Pancreas (tissue), 10 donors: ENCODE measurements around the gene COL19A1. TPM values are rescaled to one million over a fixed set of nuclear protein-coding genes. Genes with fewer than 3 reads are reported as not detected.

ENCODE experiments used
- ATAC-seq, 4 donors: fragments of 200-7000 bp; cut with Tn5 transposase; one replicate each; pipeline versions ENCODE4 v1.8.0 to v1.9.1; 2020; ENCODE audit warnings: mild to moderate bottlenecking in 4 of 4, moderate library complexity in 4 of 4
- DNase-seq, 6 donors: peaks; one replicate each; pipeline ENCODE4 v3.0.0-alpha.2; 2020
- FAIRE-seq: peaks from 2 replicates; lab custom pipeline; 2012; peaks lifted over from hg19 to GRCh38; lab: Jason Lieb, UNC
- H3K27ac ChIP-seq, 4 donors: fragments of 200-600 bp; sonication (generic); 1 replicate in 3 of 4; 2 replicates in 1 of 4; pipeline versions ENCODE4 v1.5.0 to v1.8.0; 2020
- H3K27me3 ChIP-seq, 4 donors: fragments of 200-600 bp; one replicate each; pipeline ENCODE4 v1.8.0; 2021
- H3K36me3 ChIP-seq, 3 donors: fragments of 200-600 bp; sonication (generic) in 1 of 3; one replicate each; pipeline versions ENCODE4 v1.5.0 to v1.8.0; 2020 to 2021
- H3K4me1 ChIP-seq, 3 donors: fragments of 200-600 bp; one replicate each; pipeline ENCODE4 v1.8.0; 2021
- H3K4me3 ChIP-seq, 4 donors: fragments of 200-600 bp; sonication (generic) in 2 of 4; one replicate each; pipeline versions ENCODE4 v1.5.0 to v1.8.0; 2020 to 2021
- H3K9me3 ChIP-seq, 4 donors: fragments of 200-600 bp; one replicate each; pipeline ENCODE4 v1.8.0; 2021
- CTCF ChIP-seq, 4 donors: fragments of 200-600 bp; sonication (generic) in 3 of 4; IDR thresholded peaks; one replicate each; pipeline versions ENCODE4 v1.5.0 to v1.8.0; 2021; ENCODE audit warnings: antibody characterized with exemption in 4 of 4
- WGBS, 2 donors: extraction: QIAGEN DNeasy Blood & Tissue Kit; methylation state at CpG; one replicate each; pipeline ENCODE4 v1.1.7; 2013; 5-methylcytosine and 5-hydroxymethylcytosine counted together
- intact Hi-C, 3 donors: fragments of 100-400 bp; cut with DNase I; formaldehyde crosslinking; loops; one replicate each; pipeline versions ENCODE4 v1.11.1 to v1.14.2; 2022
- polyA plus RNA-seq, 2 donors: library from polyadenylated mRNA; stranded (reverse); fragments of 200-250 nt; gene quantifications; one replicate each; pipeline ENCODE4 v1.2.3, GENCODE V29; 2013
- total RNA-seq, 6 donors: library from RNA; stranded (reverse); fragmentation: NEBNext Ultra II Directional in 4 of 6; extraction: Animal tissue kit (Norgen Biotek cat#: 25700) in 4 of 6; gene quantifications; one replicate each; pipeline versions ENCODE4 v1.2.1 to v1.2.4, GENCODE V29; 2021 to 2023
- donor health status: healthy with polysubstance abuse.
- donor health status: DM: no; HTN: no; CAD: no; lungs with moderate emphysema.
- donor health status: DM: no; HTN: no; CAD: no.
- donor health status: control.
- donor health status: control.
- donor health status: Bipolar disorder and iron deficiency.
- donor health status: DM: yes; HTN: yes; CAD: no.
- donor health status: DM: no; HTN: no; CAD: no.
- donor health status: DM: no; HTN: no; CAD: no.
- donor health status: DM: yes; HTN: yes; CAD: no.

Gene COL19A1
- total and polyA plus RNA-seq, 8 donors = 0.04 to 0.86 (median 0.37) TPM

- H3K9me3 ChIP-seq = no peaks in the 10 kb centered on the region
- no peak for FAIRE-seq
- TF ChIP-seq CTCF (IDR thresholded peaks at IDR 0.05) = no peak
- no peaks in the 10 kb centered on the region for H3K36me3 ChIP-seq
- 11% methylated on average over 3 of the region's 3 CpGs for WGBS, 2 donors
- DNase-seq = no peak
- H3K27ac ChIP-seq = no peak overlapping the region
- ATAC-seq = peak in 2 of 4 donors; percentile 41 to 58
- peaks cover 0 to 8% (median 7%) of the 10 kb centered on the region in 3 donors for H3K4me1 ChIP-seq
- intact Hi-C loops = loop anchor here in 1 of 3 donors (10.0 kb wide), 1 partner anchor 265 kb away; no protein-coding TSS in a partner anchor
- H3K27me3 ChIP-seq = no peaks in the 10 kb centered on the region
- H3K4me3 ChIP-seq = no peak overlapping the region
These were observed 233.4 kb downstream of the COL19A1 start for GRCh38 chr6:70099732-70100131.

GRCh38 chr6:70103798-70104197, 237.4 kb downstream of the COL19A1 start:
- peaks cover 0 to 16% (median 11%) of the 10 kb centered on the region in 3 donors for H3K4me1 ChIP-seq
- no peak for ATAC-seq
- FAIRE-seq = no peak
- no peak overlapping the region for H3K4me3 ChIP-seq
- no peaks in the 10 kb centered on the region for H3K9me3 ChIP-seq
- no peaks in the 10 kb centered on the region for H3K36me3 ChIP-seq
- DNase-seq = no peak
- intact Hi-C loops = loop anchor here in 1 of 3 donors (10.0 kb wide), 1 partner anchor 269 kb away; no protein-coding TSS in a partner anchor
- peak; percentile 14 to 39 (median 24) for TF ChIP-seq CTCF (IDR thresholded peaks at IDR 0.05)
- H3K27me3 ChIP-seq = no peaks in the 10 kb centered on the region
- H3K27ac ChIP-seq = no peak overlapping the region
- WGBS, 2 donors = 88 to 89% methylated on average over 1 of the region's 1 CpG

GRCh38 chr6:70107852-70108629, 241.7 kb downstream of the COL19A1 start:
- H3K4me1 ChIP-seq = peaks cover 10 to 27% (median 19%) of the 10 kb centered on the region in 3 donors
- no peaks in the 10 kb centered on the region for H3K27me3 ChIP-seq
- DNase-seq = no peak
- intact Hi-C loops = loop anchor here in 1 of 3 donors (10.0 kb wide), 1 partner anchor 273 kb away; no protein-coding TSS in a partner anchor
- peak; percentile 91 for FAIRE-seq
- 34 to 35% methylated on average over 3 of the region's 3 CpGs for WGBS, 2 donors
- H3K27ac ChIP-seq = no peak overlapping the region
- peak; percentile 50 to 72 (median 58) for ATAC-seq
- peak; percentile 22 to 57 (median 35) for TF ChIP-seq CTCF (IDR thresholded peaks at IDR 0.05)
- no peaks in the 10 kb centered on the region for H3K36me3 ChIP-seq
- no peak overlapping the region for H3K4me3 ChIP-seq
- no peaks in the 10 kb centered on the region for H3K9me3 ChIP-seq

- ATAC-seq = no peak
- Histone ChIP-seq H3K9me3 (no peaks in the 10 kb centered on the region), H3K4me3 (no peak overlapping the region), H3K36me3 (no peaks in the 10 kb centered on the region), H3K4me1 (peaks cover 12 to 33% (median 33%) of the 10 kb centered on the region in 3 donors), H3K27me3 (no peaks in the 10 kb centered on the region), H3K27ac (no peak overlapping the region)
- DNase-seq = no peak
- intact Hi-C loops = no loop called here
- FAIRE-seq = no peak
- WGBS, 2 donors = 72 to 82% methylated on average over 2 of the region's 2 CpGs
- no peak for TF ChIP-seq CTCF (IDR thresholded peaks at IDR 0.05)
These were observed 244.0 kb downstream of the COL19A1 start for GRCh38 chr6:70110126-70111022.
